Astrocyte (in vitro differentiated cells and primary cell): ENCODE results near the gene CWC27. TPM values are rescaled to one million over a fixed set of nuclear protein-coding genes. Genes with fewer than 3 reads are reported as not detected.

Source experiments
- DNase-seq: peaks from one replicate; pipeline ENCODE4 v3.0.0-alpha.2; 2010; ENCODE audit warnings: low read depth
- FAIRE-seq: peaks from 2 replicates; lab custom pipeline; 2011; peaks lifted over from hg19 to GRCh38; lab: Jason Lieb, UNC
- H2AFZ ChIP-seq: 2 replicates; pipeline ENCODE4 v1.6.0; 2012; ENCODE audit warnings: low read depth, low read length, inconsistent platforms
- H3K27ac ChIP-seq: 2 replicates; pipeline ENCODE4 v1.5.1; 2011; ENCODE audit warnings: low read depth, low read length, inconsistent platforms
- H3K27me3 ChIP-seq: 2 replicates; pipeline ENCODE4 v1.6.0; 2011; ENCODE audit warnings: low read length, inconsistent platforms; ENCODE audit not compliant: insufficient read depth
- H3K36me3 ChIP-seq: 2 replicates; pipeline ENCODE4 v1.5.1; 2011; ENCODE audit warnings: low read length, inconsistent platforms; ENCODE audit not compliant: insufficient read depth
- H3K4me1 ChIP-seq: 2 replicates; pipeline ENCODE4 v1.5.1; 2011; ENCODE audit warnings: low read length, inconsistent platforms; ENCODE audit not compliant: insufficient read depth
- H3K4me2 ChIP-seq: 2 replicates; pipeline ENCODE4 v1.6.0; 2012; ENCODE audit warnings: low read length, inconsistent platforms
- H3K4me3 ChIP-seq: 2 replicates; pipeline ENCODE4 v1.5.1; 2011; ENCODE audit warnings: low read depth, mild to moderate bottlenecking, low read length, inconsistent platforms; ENCODE audit not compliant: insufficient read depth
- H3K79me2 ChIP-seq: 2 replicates; pipeline ENCODE4 v1.6.0; 2012; ENCODE audit warnings: mild to moderate bottlenecking, low read length, inconsistent platforms; ENCODE audit not compliant: insufficient read depth
- H3K9ac ChIP-seq: 2 replicates; pipeline ENCODE4 v1.6.0; 2012; ENCODE audit warnings: mild to moderate bottlenecking, low read length, inconsistent platforms
- H3K9me3 ChIP-seq: 2 replicates; pipeline ENCODE4 v1.5.1; 2012; ENCODE audit warnings: low read depth, mild to moderate bottlenecking, low read length, inconsistent platforms; ENCODE audit not compliant: insufficient read depth
- H4K20me1 ChIP-seq: 2 replicates; pipeline ENCODE4 v1.6.0; 2012; ENCODE audit warnings: low read length, inconsistent platforms; ENCODE audit not compliant: insufficient read depth
- H3K27ac Mint-ChIP-seq: one replicate; pipeline ENCODE4 v1.8.0; 2021; ENCODE audit warnings: mild to moderate bottlenecking, mixed read lengths; ENCODE audit not compliant: unreplicated experiment
- H3K27me3 Mint-ChIP-seq: one replicate; pipeline ENCODE4 v1.8.0; 2021; ENCODE audit warnings: low read depth, mixed read lengths; ENCODE audit not compliant: unreplicated experiment
- H3K36me3 Mint-ChIP-seq: one replicate; pipeline ENCODE4 v1.8.0; 2021; ENCODE audit warnings: low read depth, mixed read lengths; ENCODE audit not compliant: unreplicated experiment
- H3K4me1 Mint-ChIP-seq: one replicate; pipeline ENCODE4 v1.8.0; 2021; ENCODE audit warnings: low read depth, mixed read lengths; ENCODE audit not compliant: unreplicated experiment
- H3K4me3 Mint-ChIP-seq: one replicate; pipeline ENCODE4 v1.8.0; 2021; ENCODE audit warnings: mild to moderate bottlenecking, moderate library complexity, mixed read lengths; ENCODE audit not compliant: unreplicated experiment
- H3K9me3 Mint-ChIP-seq: one replicate; pipeline ENCODE4 v1.8.0; 2021; ENCODE audit warnings: mild to moderate bottlenecking, mixed read lengths; ENCODE audit not compliant: unreplicated experiment
- CTCF ChIP-seq: IDR thresholded peaks from 2 replicates; pipeline ENCODE4 v1.5.1; 2011; ENCODE audit warnings: low read depth, mild to moderate bottlenecking, inconsistent platforms, low read length, moderate library complexity; ENCODE audit not compliant: insufficient read depth
- EZH2 ChIP-seq: IDR thresholded peaks from 2 replicates; pipeline ENCODE4 v1.6.1; 2012; ENCODE audit warnings: mild to moderate bottlenecking, low read length, inconsistent platforms; ENCODE audit not compliant: insufficient read depth
- total RNA-seq: library from RNA; stranded (reverse); gene quantifications from 2 replicates; pipeline ENCODE4 v1.2.1, GENCODE V29; 2021

The CWC27 gene
- total RNA-seq, 1 donor from 2014 or later, result 25.7 TPM

- Mint-ChIP-seq H3K9me3 (peaks cover 7% of the 10 kb centered on the region), H3K4me3 (no peak overlapping the region), H3K36me3 (peaks cover 13% of the 10 kb centered on the region), H3K27ac (no peak overlapping the region), H3K4me1 (peaks cover 10% of the 10 kb centered on the region), H3K27me3 (no peaks in the 10 kb centered on the region)
- Histone ChIP-seq H3K79me2 (no peaks in the 10 kb centered on the region), H3K27ac (no peak overlapping the region), H3K4me1 (no peaks in the 10 kb centered on the region), H3K36me3 (no peaks in the 10 kb centered on the region), H3K9me3 (peaks cover under 1% of the 10 kb centered on the region), H3K4me3 (no peak overlapping the region), H3K9ac (no peak overlapping the region), H2AFZ (no peak overlapping the region), H3K27me3 (no peaks in the 10 kb centered on the region), H4K20me1 (no peaks in the 10 kb centered on the region), H3K4me2 (no peak overlapping the region)
- FAIRE-seq (no peak), DNase-seq (no peak)
- no peak for TF ChIP-seq CTCF
- no peak for TF ChIP-seq EZH2
Observed at GRCh38 chr5:64968591-64969110, 199.9 kb downstream of the CWC27 start.

GRCh38 chr5:64969578-64969977, 200.8 kb downstream of the CWC27 start:
- DNase-seq (no peak), FAIRE-seq (no peak)
- Mint-ChIP-seq H3K36me3 (peaks cover 11% of the 10 kb centered on the region), H3K4me3 (no peak overlapping the region), H3K27ac (no peak overlapping the region), H3K9me3 (peaks cover 2% of the 10 kb centered on the region), H3K27me3 (no peaks in the 10 kb centered on the region), H3K4me1 (peaks cover 10% of the 10 kb centered on the region)
- Histone ChIP-seq H3K4me2 (no peak overlapping the region), H3K9ac (no peak overlapping the region), H3K9me3 (no peaks in the 10 kb centered on the region), H3K27ac (no peak overlapping the region), H3K4me1 (no peaks in the 10 kb centered on the region), H4K20me1 (no peaks in the 10 kb centered on the region), H2AFZ (no peak overlapping the region), H3K36me3 (no peaks in the 10 kb centered on the region), H3K27me3 (no peaks in the 10 kb centered on the region), H3K79me2 (no peaks in the 10 kb centered on the region), H3K4me3 (no peak overlapping the region)
- TF ChIP-seq EZH2 (no peak), CTCF (no peak)

- H2AFZ ChIP-seq, result no peak overlapping the region
- H3K27me3 ChIP-seq, result no peaks in the 10 kb centered on the region
- H3K27ac Mint-ChIP-seq, result no peak overlapping the region
- no peaks in the 10 kb centered on the region for H3K27me3 Mint-ChIP-seq
- peaks cover 8% of the 10 kb centered on the region for H3K36me3 Mint-ChIP-seq
- H3K27ac ChIP-seq, result no peak overlapping the region
- H3K9me3 Mint-ChIP-seq, result no peaks in the 10 kb centered on the region
- H3K4me1 Mint-ChIP-seq, result peaks cover 10% of the 10 kb centered on the region
- no peaks in the 10 kb centered on the region for H3K36me3 ChIP-seq
- TF ChIP-seq EZH2 (no peak), CTCF (no peak)
- DNase-seq (no peak), FAIRE-seq (no peak)
- H3K4me3 ChIP-seq, result no peak overlapping the region
- no peak overlapping the region for H3K4me2 ChIP-seq
- no peaks in the 10 kb centered on the region for H3K79me2 ChIP-seq
- no peak overlapping the region for H3K9ac ChIP-seq
- H3K4me3 Mint-ChIP-seq, result no peak overlapping the region
- no peaks in the 10 kb centered on the region for H3K9me3 ChIP-seq
- H3K4me1 ChIP-seq, result no peaks in the 10 kb centered on the region
- no peaks in the 10 kb centered on the region for H4K20me1 ChIP-seq
Observed at GRCh38 chr5:64971513-64971912, 202.8 kb downstream of the CWC27 start.
